ENCODE measurements around the gene KCNQ1. TPM values are rescaled to one million over a fixed set of nuclear protein-coding genes. Genes with fewer than 3 reads are reported as not detected.

Gene KCNQ1
- polyA plus RNA-seq, 4 donors: 2.3 to 13.0 (median 10.0) TPM

DNA sequence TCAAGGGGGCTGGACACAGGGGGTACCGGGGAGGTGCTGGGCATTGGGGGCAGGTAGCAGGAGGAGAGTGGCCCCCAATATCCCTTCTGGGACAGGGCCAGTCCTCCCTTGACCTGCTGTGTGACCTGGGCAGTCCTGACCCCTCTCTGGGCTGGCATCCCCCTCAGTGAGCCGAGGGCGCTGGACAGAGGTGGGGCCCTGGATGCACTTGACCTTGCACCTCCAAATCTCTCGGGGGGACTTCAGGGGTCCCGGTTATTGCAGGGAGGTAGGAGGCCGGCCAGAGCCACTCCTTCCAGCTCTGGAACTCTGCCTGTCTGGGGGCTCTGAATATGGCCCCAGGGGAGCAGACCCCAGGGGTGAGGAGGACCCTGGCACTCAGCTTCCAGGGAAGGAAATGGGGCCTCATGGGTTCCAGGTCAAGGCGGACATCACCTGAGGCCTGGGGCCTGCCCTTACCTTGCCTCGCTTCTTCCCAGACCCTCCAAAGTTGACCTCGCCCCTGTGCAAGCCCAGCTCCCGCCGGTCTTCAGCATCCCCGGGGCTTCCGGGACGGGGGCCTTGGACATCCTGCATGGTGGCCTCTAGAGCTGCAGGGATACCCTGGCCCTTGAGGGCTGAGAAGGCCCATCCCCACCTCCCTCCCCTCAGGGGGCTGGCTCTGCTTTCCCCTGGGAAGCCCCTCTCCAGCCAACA, 22.2 kb upstream of the KCNQ1 start:
- DNase-seq (ENCODE audit: low read depth in 4 of 4, low spot score in 3 of 4): no peak

DNA sequence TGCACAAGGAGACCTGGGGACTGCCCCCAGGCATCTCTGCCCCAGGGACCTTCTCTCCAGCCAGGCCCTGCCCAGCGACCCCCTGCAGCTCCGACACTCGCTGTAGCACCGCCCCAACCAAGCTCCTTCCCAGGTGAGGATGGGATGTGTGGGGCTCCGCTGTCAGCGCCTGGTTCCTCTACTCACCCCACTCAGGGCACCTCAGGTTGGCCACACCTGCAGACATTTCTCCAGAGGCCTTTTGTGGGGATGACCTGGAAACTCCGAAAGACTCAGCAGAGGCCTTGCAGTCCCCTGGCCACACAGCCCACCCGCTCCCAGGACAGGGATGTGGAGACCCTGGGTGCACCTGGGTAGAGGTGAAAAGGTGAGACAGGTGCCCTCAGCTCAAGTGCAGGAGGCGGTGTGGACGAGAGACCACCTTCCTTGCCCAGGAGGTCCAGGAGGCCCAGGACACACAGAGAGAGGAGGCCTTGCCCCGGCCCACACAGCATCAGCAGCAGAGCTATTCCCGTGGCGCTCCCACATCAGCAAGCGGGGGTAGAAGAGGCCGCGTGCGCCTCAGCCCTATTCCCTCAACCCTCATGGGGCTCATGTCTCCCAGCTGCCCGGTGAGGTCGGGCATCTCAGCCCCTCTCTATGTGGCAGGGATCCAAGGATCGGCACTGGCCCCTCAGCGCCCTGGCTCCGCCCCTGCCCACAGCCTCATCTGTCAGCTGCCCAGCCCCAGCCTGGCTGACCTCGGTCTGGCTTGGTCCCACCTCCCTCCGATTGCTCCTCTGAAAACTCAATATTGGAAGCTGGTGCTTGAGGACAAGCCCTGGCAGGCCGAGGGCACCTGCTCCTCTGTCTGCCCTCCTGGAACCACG, 21.4 kb upstream of the KCNQ1 start:
- DNase-seq (ENCODE audit: low read depth in 4 of 4, low spot score in 3 of 4): no peak

DNA sequence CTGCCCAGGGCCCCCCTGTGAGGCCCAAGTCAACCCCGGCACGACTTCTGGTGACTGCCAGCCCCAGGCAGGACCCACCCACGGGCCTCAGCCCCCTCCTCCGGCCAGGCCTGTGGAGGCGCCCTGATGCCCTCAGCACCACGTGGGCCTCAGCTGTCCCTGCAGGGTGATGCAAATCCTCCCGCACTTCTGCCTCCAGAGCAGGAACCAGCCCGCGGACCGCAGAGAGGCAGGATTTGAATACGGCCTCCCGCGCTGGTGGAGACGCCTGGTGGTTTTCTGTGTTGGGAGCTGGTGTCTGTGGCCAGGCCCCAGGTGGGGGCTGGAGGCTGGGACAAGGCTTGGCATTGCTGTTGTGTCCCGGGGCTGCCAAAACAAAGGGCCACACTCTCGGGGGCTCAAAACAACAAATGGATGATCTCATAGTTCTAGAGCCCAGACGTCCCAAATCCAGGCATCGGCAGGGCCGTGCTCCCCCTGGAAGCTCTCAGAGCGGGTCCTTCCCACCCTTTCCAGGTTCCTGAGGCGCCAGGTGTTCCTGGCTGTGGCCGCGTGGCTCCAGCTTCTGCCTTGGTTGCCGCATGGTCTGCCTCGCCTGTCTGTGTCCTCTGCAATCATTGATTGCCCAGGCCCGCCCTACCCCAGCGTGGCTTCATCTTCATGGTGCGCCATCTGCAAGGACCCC, 19.9 kb upstream of the KCNQ1 start:
- DNase-seq (ENCODE audit: low read depth in 4 of 4, low spot score in 3 of 4): no peak

DNA sequence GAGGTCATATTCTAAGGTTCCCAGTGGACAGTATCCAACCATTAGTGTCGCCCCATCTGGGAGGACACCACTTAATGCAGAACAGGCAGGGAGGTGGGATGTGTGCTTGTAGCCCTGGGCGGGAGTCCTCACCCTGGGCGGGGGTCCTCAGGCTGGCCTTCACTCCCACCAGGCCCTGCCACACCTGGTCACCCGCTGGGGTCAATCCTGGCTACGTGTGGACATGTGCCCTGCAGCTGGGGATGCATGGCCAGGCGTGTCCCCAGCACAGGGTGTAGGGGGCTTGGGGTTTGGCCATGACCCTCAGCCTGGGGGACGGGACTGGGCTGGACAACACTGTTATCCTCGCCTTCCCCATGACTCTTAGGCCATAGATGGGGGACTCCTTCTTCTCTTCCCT, 19.3 kb upstream of the KCNQ1 start:
- no peak for DNase-seq (ENCODE audit: low read depth in 4 of 4, low spot score in 3 of 4)

DNA sequence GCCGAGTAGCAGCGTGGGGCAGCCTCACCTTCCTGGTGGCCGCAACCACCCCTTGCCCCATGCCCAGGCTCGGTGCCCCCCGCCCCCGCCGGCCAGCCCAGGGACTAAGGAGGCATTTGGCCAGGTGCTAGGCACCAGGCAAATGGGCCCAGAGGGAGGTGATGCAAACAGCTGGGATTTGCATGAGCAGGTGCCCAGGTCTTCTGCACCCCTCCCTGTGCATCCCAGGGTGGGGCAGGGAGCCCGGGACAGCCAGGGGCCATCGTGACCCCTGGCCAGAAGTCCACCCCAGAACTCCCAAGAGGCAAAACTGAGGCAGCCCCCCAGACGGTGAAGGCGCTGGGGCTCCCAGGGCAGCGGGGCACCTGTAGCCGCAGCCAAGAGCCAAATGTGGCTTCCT, 18.6 kb upstream of the KCNQ1 start:
- no peak for DNase-seq (ENCODE audit: low read depth in 4 of 4, low spot score in 3 of 4)

GRCh38 chr11:2426826-2427521, 17.8 kb upstream of the KCNQ1 start:
- no peak for DNase-seq (ENCODE audit: low read depth in 4 of 4, low spot score in 3 of 4)

DNA sequence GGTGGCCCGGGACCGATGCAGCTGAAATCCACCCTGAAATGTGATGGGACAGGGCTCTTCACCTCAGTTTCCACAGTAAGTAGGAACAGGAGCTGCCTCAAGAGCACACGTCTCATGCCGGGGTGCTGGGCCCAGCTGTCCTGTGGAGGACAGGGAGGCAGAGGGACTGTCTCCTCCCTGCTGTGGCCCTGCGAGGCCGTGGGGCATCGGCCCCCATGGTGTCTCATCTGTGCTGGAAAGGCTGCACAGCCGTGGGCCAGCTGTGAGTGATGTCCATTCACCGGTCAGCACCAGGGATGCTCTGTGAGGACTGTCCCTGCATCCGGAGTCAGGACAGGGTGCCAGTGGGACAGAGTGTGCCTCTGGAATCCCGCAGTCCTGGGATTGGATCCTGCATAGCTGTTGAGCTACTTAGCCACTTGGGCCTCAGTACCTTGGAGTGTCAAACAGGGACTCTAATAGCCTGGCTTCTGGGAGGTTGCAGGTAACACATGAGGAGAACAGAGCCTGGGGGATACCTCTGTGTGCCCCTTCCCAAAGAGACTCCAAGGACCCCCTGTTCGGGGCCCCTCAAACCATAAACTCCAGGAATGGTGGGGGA, 17.0 kb upstream of the KCNQ1 start:
- DNase-seq (ENCODE audit: low read depth in 4 of 4, low spot score in 3 of 4): no peak

- no peak for DNase-seq (ENCODE audit: low read depth in 4 of 4, low spot score in 3 of 4)
Observed at GRCh38 chr11:2428322-2428795, 16.4 kb upstream of the KCNQ1 start.

GRCh38 chr11:2431395-2431794, 13.4 kb upstream of the KCNQ1 start:
- DNase-seq (ENCODE audit: low read depth in 4 of 4, low spot score in 3 of 4): no peak

DNA sequence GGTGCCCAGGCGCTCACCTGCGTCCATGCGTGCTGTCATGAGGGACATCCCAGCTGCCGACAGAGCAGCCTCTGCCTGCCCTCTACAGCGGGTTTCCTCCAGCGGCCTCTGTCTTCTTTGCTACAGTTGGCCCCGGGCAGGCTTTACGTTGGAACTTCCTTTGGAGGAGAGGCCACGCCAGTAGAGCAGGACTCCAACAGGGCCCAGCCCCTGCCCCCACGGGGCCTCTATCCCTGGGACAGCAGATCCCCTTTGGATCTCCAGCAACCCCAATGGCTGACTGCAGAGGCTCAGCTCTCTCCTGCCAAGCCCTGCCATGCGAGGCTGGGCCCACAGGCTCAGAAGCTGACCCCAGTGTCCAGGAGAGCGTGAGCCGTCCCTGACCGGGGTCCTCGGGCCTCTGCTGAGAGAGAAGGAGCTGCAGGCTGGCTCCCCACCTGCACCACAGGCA, 12.6 kb upstream of the KCNQ1 start:
- DNase-seq (ENCODE audit: low read depth in 4 of 4, low spot score in 3 of 4): no peak

- no peak for DNase-seq (ENCODE audit: low read depth in 4 of 4, low spot score in 3 of 4)
Observed at GRCh38 chr11:2432628-2433071, 12.2 kb upstream of the KCNQ1 start.

- DNase-seq (ENCODE audit: low read depth in 4 of 4, low spot score in 3 of 4): no peak
Observed at GRCh38 chr11:2433106-2433925, 11.5 kb upstream of the KCNQ1 start.

GRCh38 chr11:2434008-2434407, 10.8 kb upstream of the KCNQ1 start:
- no peak for DNase-seq (ENCODE audit: low read depth in 4 of 4, low spot score in 3 of 4)

DNA sequence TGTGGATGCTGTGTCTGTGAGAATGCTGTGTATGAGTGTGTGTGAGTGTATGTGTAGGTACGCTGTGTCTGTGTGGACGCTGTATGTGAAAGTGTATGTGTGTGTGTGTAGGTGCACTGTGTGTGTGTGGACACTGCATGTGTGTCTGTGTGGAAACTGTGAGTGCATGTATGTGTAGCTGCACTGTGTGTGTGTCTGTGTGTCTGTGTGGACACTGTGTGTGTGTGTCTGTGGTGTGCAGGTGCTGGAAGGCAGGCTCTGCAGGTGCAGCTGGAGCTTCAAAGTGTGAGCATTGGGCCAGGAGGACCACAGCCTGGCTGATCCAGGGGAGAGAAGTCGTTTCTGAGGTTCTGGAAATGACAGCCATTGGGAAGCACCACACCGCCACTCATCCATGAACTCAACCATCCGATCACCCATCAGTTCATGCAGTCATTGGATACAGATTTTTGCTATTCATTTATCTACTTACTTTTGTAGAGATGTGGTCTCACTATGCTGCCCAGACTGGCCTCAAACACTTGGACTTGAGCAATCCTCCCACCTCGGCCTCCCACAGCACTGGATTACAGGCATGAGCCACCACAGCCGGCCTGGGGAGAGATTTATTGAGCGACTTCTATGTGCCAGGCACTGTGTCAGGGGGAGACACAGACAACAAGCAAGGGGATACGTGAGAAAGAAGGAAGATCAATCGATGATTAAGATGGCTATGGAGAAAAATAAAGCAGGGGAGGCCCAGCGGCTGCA, 10.1 kb upstream of the KCNQ1 start:
- DNase-seq (ENCODE audit: low read depth in 4 of 4, low spot score in 3 of 4): no peak

DNA sequence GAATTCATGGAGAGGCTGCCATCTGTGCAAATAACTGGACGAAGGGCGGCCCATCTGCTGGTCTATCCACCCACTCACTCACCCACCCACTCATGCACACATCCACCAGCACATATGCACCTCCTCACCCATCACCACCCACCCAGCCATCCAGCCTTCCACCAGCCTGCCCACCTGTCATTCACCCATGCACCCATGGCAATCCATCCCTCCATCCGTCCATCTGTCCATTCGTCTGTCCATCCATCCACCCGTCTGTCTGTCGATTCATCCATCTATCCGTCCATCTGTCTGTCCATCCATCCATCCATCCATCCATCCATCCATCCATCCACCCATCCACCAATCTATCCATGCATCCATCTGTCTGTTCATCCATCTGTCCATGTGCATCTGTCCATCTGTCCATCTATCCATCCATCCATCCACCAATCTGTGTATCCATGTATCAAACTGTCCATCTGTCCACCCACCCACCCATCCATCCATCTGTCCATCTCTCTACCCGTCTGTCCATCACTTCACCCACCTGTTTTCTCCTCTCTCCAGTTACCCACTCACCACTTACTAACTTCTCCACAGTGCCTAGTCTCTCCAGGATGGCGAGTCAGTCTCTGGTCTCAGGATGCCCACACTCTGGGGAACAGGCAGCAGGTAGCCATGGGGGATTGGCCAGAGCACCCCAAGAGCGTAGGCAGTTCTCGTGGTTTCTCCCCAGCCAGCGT, 9.4 kb upstream of the KCNQ1 start:
- no peak for DNase-seq (ENCODE audit: low read depth in 4 of 4, low spot score in 3 of 4)

- no peak for DNase-seq (ENCODE audit: low read depth in 4 of 4, low spot score in 3 of 4)
Observed at GRCh38 chr11:2436013-2436520, 8.7 kb upstream of the KCNQ1 start.

DNA sequence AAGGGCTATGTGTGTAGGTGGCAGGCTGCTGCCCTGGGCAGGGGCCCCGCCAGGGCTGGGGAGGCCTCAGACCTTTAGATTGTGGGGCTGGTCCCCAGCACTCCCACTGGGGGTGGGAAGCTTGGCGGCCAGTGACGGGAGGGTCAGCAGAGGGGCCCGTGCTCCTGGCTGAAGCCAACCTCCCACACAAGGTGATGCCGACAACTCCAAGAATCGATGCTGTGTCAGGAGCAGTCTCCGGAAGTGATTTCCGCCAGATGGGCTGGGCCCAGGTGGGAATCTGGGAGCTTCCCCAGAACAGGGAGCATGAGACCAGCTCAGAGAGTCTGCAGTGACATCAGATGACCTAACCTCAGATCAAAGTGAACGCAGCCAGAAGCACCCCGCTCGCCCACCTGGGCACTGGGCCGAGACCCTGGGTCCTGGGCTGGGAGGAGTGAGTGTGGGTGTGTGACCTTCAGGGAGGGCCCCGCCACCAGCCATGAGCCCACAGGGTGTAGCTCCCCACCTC, 8.2 kb upstream of the KCNQ1 start:
- DNase-seq (ENCODE audit: low read depth in 4 of 4, low spot score in 3 of 4): no peak

DNA sequence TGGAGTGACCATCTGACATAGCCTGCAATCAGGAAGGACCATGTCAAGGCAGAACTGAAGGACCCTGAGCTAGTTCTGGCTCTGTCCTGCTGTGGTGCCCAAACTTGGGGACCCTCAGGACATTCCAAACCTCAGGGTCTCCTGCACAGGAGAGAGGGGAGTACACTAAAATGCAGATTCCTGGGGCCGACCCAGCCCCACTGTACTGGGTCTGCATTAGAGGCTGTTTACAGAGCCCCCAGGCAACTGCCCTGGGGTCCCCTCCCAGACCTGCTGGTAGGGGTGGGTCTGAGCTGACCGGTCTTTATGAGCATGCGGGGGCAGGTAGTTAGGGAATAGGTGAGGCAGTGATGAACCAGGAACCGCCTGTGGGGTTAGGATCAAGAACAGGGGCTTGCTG, 7.3 kb upstream of the KCNQ1 start:
- DNase-seq (ENCODE audit: low read depth in 4 of 4, low spot score in 3 of 4): no peak
